BE2C (cell line): ENCODE measurements around the gene TPST2.

Experiments used
- DNase-seq: peaks from one replicate; pipeline ENCODE4 v3.0.0-alpha.2; 2020
- H3K27me3 ChIP-seq: fragments of 250-450 bp; sonication (Bioruptor Pico); 2 replicates; pipeline ENCODE4 v1.5.1; 2020; ENCODE audit warnings: mild to moderate bottlenecking
- H3K36me3 ChIP-seq: fragments of 250-450 bp; sonication (Bioruptor Pico); 2 replicates; pipeline ENCODE4 v1.5.1; 2020; ENCODE audit warnings: mild to moderate bottlenecking
- H3K4me1 ChIP-seq: fragments of 250-450 bp; sonication (Bioruptor Pico); 2 replicates; pipeline ENCODE4 v1.5.1; 2020
- H3K4me3 ChIP-seq: 2 replicates; pipeline ENCODE4 v1.5.1; 2011; ENCODE audit warnings: low read depth, low read length
- H3K9me3 ChIP-seq: fragments of 250-450 bp; sonication (Bioruptor Pico); 2 replicates; pipeline ENCODE4 v1.5.1; 2020
- CTCF ChIP-seq: IDR thresholded peaks from 2 replicates; pipeline ENCODE4 v1.5.1; 2012; ENCODE audit warnings: mild to moderate bottlenecking, low read depth, low read length

TPST2 gene

GRCh38 chr22:26527574-26528465 is 62.1 kb downstream of the TPST2 start:
- H3K27me3 ChIP-seq, result no peaks in the 10 kb centered on the region
- no peaks in the 10 kb centered on the region for H3K9me3 ChIP-seq
- no peaks in the 10 kb centered on the region for H3K4me1 ChIP-seq
- no peak overlapping the region for H3K4me3 ChIP-seq
- H3K36me3 ChIP-seq, result no peaks in the 10 kb centered on the region
- DNase-seq, result no peak
- TF ChIP-seq CTCF, result no peak

- no peaks in the 10 kb centered on the region for H3K27me3 ChIP-seq
- no peak for DNase-seq
- no peaks in the 10 kb centered on the region for H3K9me3 ChIP-seq
- H3K36me3 ChIP-seq, result no peaks in the 10 kb centered on the region
- TF ChIP-seq CTCF, result no peak
- no peaks in the 10 kb centered on the region for H3K4me1 ChIP-seq
- H3K4me3 ChIP-seq, result no peak overlapping the region
These were observed 62.8 kb downstream of the TPST2 start for GRCh38 chr22:26527167-26527566.

- TF ChIP-seq CTCF, result no peak
- H3K9me3 ChIP-seq, result no peaks in the 10 kb centered on the region
These were observed 63.9 kb downstream of the TPST2 start for GRCh38 chr22:26525946-26526564.

GRCh38 chr22:26524870-26525269 is 65.1 kb downstream of the TPST2 start:
- Histone ChIP-seq H3K27me3 (no peaks in the 10 kb centered on the region), H3K36me3 (no peaks in the 10 kb centered on the region), H3K4me1 (no peaks in the 10 kb centered on the region), H3K4me3 (no peak overlapping the region), H3K9me3 (no peaks in the 10 kb centered on the region)
- DNase-seq, result no peak
- TF ChIP-seq CTCF, result no peak

More at GRCh38 chr22:26525946-26526564, 63.9 kb downstream of the TPST2 start:
- no peaks in the 10 kb centered on the region for H3K27me3 ChIP-seq
- no peak for DNase-seq
- H3K4me1 ChIP-seq, result no peaks in the 10 kb centered on the region
- no peaks in the 10 kb centered on the region for H3K36me3 ChIP-seq
- H3K4me3 ChIP-seq, result no peak overlapping the region

- H3K9me3 ChIP-seq, result no peaks in the 10 kb centered on the region
- no peak overlapping the region for H3K4me3 ChIP-seq
- DNase-seq, result no peak
- H3K36me3 ChIP-seq, result no peaks in the 10 kb centered on the region
- no peaks in the 10 kb centered on the region for H3K27me3 ChIP-seq
- H3K4me1 ChIP-seq, result no peaks in the 10 kb centered on the region
- no peak for TF ChIP-seq CTCF
These were observed 67.3 kb downstream of the TPST2 start for GRCh38 chr22:26522592-26522991.

- Histone ChIP-seq H3K36me3 (no peaks in the 10 kb centered on the region), H3K27me3 (no peaks in the 10 kb centered on the region), H3K4me1 (no peaks in the 10 kb centered on the region), H3K4me3 (no peak overlapping the region), H3K9me3 (no peaks in the 10 kb centered on the region)
- no peak for DNase-seq
- no peak for TF ChIP-seq CTCF
These were observed 67.9 kb downstream of the TPST2 start for GRCh38 chr22:26522012-26522411.
